GM12878 (cell line): Measurements from ENCODE around the gene COQ9. TPM values are rescaled to one million over a fixed set of nuclear protein-coding genes. Genes with fewer than 3 reads are reported as not detected.

Experiments used
- ATAC-seq: fragments of 200-7000 bp; cut with Tn5 transposase; 3 replicates; pipeline ENCODE4 v1.9.1; 2020; ENCODE audit warnings: mild to moderate bottlenecking, moderate library complexity
- BruUV-seq: library from RNA; stranded (reverse); fragments of 400-500 nt; replicated peaks from 2 replicates; lab custom pipeline; 2021; lab: Mats Ljungman, UMichigan
- CTCF ChIA-PET: fragments of 300-600 bp; sonication (Branson Sonifier 250); formaldehyde crosslinking; extraction: SDS; loops from one replicate; lab custom pipeline; 2021; ENCODE audit warnings: inconsistent platforms; lab: Yijun Ruan, JAX
- POLR2A ChIA-PET: fragments of 350-600 bp; formaldehyde crosslinking; extraction: SDS; loops from one replicate; lab custom pipeline; 2021; ENCODE audit warnings: inconsistent platforms; lab: Charles Lee
- RAD21 ChIA-PET: fragments of 300-600 bp; sonication (Branson Sonifier 250); formaldehyde crosslinking; loops from one replicate; lab custom pipeline; 2023; ENCODE audit warnings: antibody characterized with exemption; ENCODE audit not compliant: unreplicated experiment; lab: Charles Lee
- SMC1A ChIA-PET: fragments of 300-600 bp; sonication (Branson Sonifier 250); formaldehyde crosslinking; loops from one replicate; lab custom pipeline; 2023; ENCODE audit not compliant: unreplicated experiment, uncharacterized antibody; lab: Charles Lee
- DNase-seq: peaks from one replicate; pipeline ENCODE4 v3.0.0-alpha.2; 2011; ENCODE audit warnings: low read depth, low spot score
- FAIRE-seq: peaks from 3 replicates; lab custom pipeline; 2011; peaks lifted over from hg19 to GRCh38; lab: Jason Lieb, UNC
- H2AFZ ChIP-seq: 2 replicates; pipeline ENCODE4 v1.6.0; 2011; ENCODE audit warnings: low read depth, low read length, control low read depth; ENCODE audit not compliant: control insufficient read depth
- H3K27ac ChIP-seq: 2 replicates; pipeline ENCODE4 v1.5.1; 2011; ENCODE audit warnings: control low read depth; ENCODE audit not compliant: control insufficient read depth, insufficient read depth
- H3K27me3 ChIP-seq, 2 experiments: replicated peaks in 1 of 2; 2 replicates each; pipeline versions ENCODE4 v1.6.0 to v1.6.1; 2011; ENCODE audit warnings: low read length in 1 of 2; ENCODE audit not compliant: control insufficient read depth in 2 of 2, insufficient read depth in 2 of 2
- H3K36me3 ChIP-seq, 2 experiments: 2 replicates each; pipeline ENCODE4 v1.5.1; 2011; ENCODE audit warnings: low read length in 1 of 2; ENCODE audit not compliant: control insufficient read depth in 2 of 2, insufficient read depth in 2 of 2
- H3K4me1 ChIP-seq: 2 replicates; pipeline ENCODE4 v1.6.1; 2011; ENCODE audit warnings: mild to moderate bottlenecking, low read length, moderate library complexity, mixed read lengths; ENCODE audit not compliant: control insufficient read depth, insufficient read depth
- H3K4me2 ChIP-seq: 2 replicates; pipeline ENCODE4 v1.6.0; 2011; ENCODE audit warnings: control low read depth; ENCODE audit not compliant: control insufficient read depth, insufficient read depth
- H3K4me3 ChIP-seq: fragments of 200-600 bp; sonication (generic); 2 replicates; pipeline ENCODE4 v1.5.1; 2016
- H3K79me2 ChIP-seq: 2 replicates; pipeline ENCODE4 v1.6.0; 2011; ENCODE audit warnings: low read length; ENCODE audit not compliant: control insufficient read depth, insufficient read depth
- H3K9ac ChIP-seq: 2 replicates; pipeline ENCODE4 v1.8.0; 2011; ENCODE audit warnings: low read length, control low read depth, mixed read lengths; ENCODE audit not compliant: control insufficient read depth, insufficient read depth
- H3K9me3 ChIP-seq: replicated peaks from 3 replicates; pipeline ENCODE4 v1.5.1; 2011; ENCODE audit warnings: mild to moderate bottlenecking, low read length; ENCODE audit not compliant: control insufficient read depth, insufficient read depth
- H4K20me1 ChIP-seq: 2 replicates; pipeline ENCODE4 v1.6.0; 2011; ENCODE audit not compliant: control insufficient read depth, insufficient read depth
- GABPA ChIP-seq: IDR thresholded peaks from 2 replicates; pipeline ENCODE4 v1.6.1; 2014; ENCODE audit warnings: antibody characterized with exemption, low read depth, mild to moderate bottlenecking, inconsistent platforms
- HDAC2 ChIP-seq: fragments of 200-600 bp; sonication (generic); IDR thresholded peaks from 2 replicates; pipeline ENCODE4 v1.6.1; 2017
- KAT2A ChIP-seq: conservative IDR thresholded peaks from 2 replicates; pipeline ENCODE4 v1.6.1; 2011; ENCODE audit warnings: low read depth, low read length; ENCODE audit not compliant: control insufficient read depth
- USF2 ChIP-seq: IDR thresholded peaks from 2 replicates; pipeline ENCODE4 v1.6.1; 2011; ENCODE audit warnings: low read depth, low read length, improper control_type of control experiment, borderline replicate concordance
- WGBS: methylation state at CpG from one replicate; pipeline ENCODE4 v1.1.6; 2016; ENCODE audit warnings: low lambda C conversion rate; ENCODE audit not compliant: insufficient replicate concordance, insufficient coverage; ENCODE audit errors: missing lambda C conversion rate; 5-methylcytosine and 5-hydroxymethylcytosine counted together
- in situ Hi-C: fragments of 300-500 bp; cut with MboI; formaldehyde crosslinking; loops from 9 replicates; pipeline ENCODE4 v1.14.3; 2018; ENCODE audit warnings: mixed read lengths
- intact Hi-C: fragments of 100-400 bp; cut with micrococcal nuclease; formaldehyde crosslinking; loops from one replicate; pipeline ENCODE4 v1.14.2; 2022; ENCODE audit not compliant: unreplicated experiment
- polyA plus RNA-seq, 11 experiments: library from polyadenylated mRNA; depleted of rRNA in 4 of 11; unstranded in 6 of 11; stranded (reverse) in 5 of 11; fragments of >200 nt; fragmentation: Nextera tagmentation in 4 of 11; fragmentation: Illumina TruSeq in 1 of 11; extraction: Ambion mirVana in 4 of 11; extraction: Trizol in 1 of 11; gene quantifications; 1 replicate in 1 of 11; 2 replicates in 10 of 11; pipeline versions ENCODE4 v1.2.1 to v1.2.3, GENCODE V29; 2011 to 2016; ENCODE audit warnings: inconsistent platforms in 2 of 11, missing spikeins in 2 of 11, low read depth in 1 of 11
- total RNA-seq, 4 experiments: library from RNA; depleted of rRNA in 3 of 4; stranded (reverse); fragments of >200 nt in 3 of 4; fragmentation: Illumina TruSeq in 1 of 4; extraction: Trizol in 1 of 4; gene quantifications; 2 replicates each; pipeline versions ENCODE4 v1.2.1 to v1.2.3, GENCODE V29; 2013 to 2021
- TF ChIP-seq, protein P1 (sequence below): IDR thresholded peaks from 2 replicates; pipeline ENCODE4 v1.6.1; 2012; ENCODE audit warnings: mild to moderate bottlenecking, low read depth, low read length
- TF ChIP-seq, protein P2 (sequence below): fragments of 450-650 bp; IDR thresholded peaks from 2 replicates; pipeline ENCODE4 v1.6.1; 2017; ENCODE audit warnings: mild to moderate bottlenecking

COQ9 gene
- total and polyA plus RNA-seq, 10 of the 15 experiments (the other 5 are each of a cell fraction or from before 2014, with no cell fraction given) = 24.1 to 79.7 (median 50.1) TPM

DNA sequence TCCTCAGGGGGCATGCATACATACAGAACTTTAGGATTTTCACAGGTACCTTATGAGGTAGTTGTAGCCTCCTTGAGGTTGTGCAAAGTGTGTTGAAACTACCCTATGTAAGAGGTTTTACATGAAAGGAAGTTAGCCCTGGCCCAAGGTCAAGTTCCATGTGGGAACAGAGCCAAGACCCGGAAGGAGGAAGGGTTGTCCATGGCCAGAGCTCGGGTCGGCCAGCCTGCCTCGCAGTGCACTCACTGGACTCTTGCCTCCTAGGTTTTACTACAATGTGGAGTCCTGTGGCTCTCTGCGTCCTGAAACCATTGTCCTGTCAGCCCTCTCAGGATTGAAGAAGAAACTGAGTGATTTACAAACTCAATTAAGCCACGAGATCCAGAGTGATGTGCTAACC lies 23.4 kb downstream of the COQ9 start (continued):
- TF ChIP-seq, protein P1, sequence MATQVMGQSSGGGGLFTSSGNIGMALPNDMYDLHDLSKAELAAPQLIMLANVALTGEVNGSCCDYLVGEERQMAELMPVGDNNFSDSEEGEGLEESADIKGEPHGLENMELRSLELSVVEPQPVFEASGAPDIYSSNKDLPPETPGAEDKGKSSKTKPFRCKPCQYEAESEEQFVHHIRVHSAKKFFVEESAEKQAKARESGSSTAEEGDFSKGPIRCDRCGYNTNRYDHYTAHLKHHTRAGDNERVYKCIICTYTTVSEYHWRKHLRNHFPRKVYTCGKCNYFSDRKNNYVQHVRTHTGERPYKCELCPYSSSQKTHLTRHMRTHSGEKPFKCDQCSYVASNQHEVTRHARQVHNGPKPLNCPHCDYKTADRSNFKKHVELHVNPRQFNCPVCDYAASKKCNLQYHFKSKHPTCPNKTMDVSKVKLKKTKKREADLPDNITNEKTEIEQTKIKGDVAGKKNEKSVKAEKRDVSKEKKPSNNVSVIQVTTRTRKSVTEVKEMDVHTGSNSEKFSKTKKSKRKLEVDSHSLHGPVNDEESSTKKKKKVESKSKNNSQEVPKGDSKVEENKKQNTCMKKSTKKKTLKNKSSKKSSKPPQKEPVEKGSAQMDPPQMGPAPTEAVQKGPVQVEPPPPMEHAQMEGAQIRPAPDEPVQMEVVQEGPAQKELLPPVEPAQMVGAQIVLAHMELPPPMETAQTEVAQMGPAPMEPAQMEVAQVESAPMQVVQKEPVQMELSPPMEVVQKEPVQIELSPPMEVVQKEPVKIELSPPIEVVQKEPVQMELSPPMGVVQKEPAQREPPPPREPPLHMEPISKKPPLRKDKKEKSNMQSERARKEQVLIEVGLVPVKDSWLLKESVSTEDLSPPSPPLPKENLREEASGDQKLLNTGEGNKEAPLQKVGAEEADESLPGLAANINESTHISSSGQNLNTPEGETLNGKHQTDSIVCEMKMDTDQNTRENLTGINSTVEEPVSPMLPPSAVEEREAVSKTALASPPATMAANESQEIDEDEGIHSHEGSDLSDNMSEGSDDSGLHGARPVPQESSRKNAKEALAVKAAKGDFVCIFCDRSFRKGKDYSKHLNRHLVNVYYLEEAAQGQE = no peak
- TF ChIP-seq, protein P2, sequence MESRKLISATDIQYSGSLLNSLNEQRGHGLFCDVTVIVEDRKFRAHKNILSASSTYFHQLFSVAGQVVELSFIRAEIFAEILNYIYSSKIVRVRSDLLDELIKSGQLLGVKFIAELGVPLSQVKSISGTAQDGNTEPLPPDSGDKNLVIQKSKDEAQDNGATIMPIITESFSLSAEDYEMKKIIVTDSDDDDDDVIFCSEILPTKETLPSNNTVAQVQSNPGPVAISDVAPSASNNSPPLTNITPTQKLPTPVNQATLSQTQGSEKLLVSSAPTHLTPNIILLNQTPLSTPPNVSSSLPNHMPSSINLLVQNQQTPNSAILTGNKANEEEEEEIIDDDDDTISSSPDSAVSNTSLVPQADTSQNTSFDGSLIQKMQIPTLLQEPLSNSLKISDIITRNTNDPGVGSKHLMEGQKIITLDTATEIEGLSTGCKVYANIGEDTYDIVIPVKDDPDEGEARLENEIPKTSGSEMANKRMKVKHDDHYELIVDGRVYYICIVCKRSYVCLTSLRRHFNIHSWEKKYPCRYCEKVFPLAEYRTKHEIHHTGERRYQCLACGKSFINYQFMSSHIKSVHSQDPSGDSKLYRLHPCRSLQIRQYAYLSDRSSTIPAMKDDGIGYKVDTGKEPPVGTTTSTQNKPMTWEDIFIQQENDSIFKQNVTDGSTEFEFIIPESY = no peak

GRCh38 chr16:57471209-57471608 lies 23.9 kb downstream of the COQ9 start:
- ChIA-PET SMC1A (interaction anchor here (1.1 kb wide), 1 partner anchor 16 kb away, joined by 4 read pairs; no protein-coding TSS in a partner anchor), POLR2A (interaction anchor here (0.6 kb wide), 2 partner anchors 23 to 205 kb away, joined by 3 to 4 read pairs; no protein-coding TSS in a partner anchor), RAD21 (no interaction called here), CTCF (no interaction called here)
- Histone ChIP-seq H3K27me3 (no peaks in the 10 kb centered on the region), H3K4me3 (no peak overlapping the region), H3K79me2 (no peaks in the 10 kb centered on the region), H3K27ac (no peak overlapping the region), H3K4me2 (no peak overlapping the region), H4K20me1 (no peaks in the 10 kb centered on the region), H3K9me3 (no peaks in the 10 kb centered on the region), H3K36me3 (peaks cover 25 to 31% of the 10 kb centered on the region in 2 experiments), H2AFZ (no peak overlapping the region), H3K9ac (no peak overlapping the region), H3K4me1 (peaks cover 9% of the 10 kb centered on the region)
- no TSS peak for BruUV-seq
- in situ Hi-C loops = no loop called here
- no peak for TF ChIP-seq USF2
- no peak for TF ChIP-seq HDAC2
- TF ChIP-seq KAT2A = no peak
- TF ChIP-seq GABPA = no peak
- DNase-seq = no peak
- intact Hi-C loops = no loop called here
- ATAC-seq = no peak
- 100% methylated on average over 1 of the region's 1 CpG for WGBS
- no peak for FAIRE-seq
